CD4-positive, alpha-beta T cell treated with Interleukin-1 beta for 1 hour (primary cell): ENCODE measurements around the gene EXOC3L4.
"Not testable (repeated sequence)": the region's sequence is repeated elsewhere in the genome, so short reads cannot be mapped to it uniquely, and the experiment has no call there.

ENCODE experiments used
- DNase-seq, 2 donors: peaks; one replicate each; pipeline ENCODE4 v3.0.0-alpha.2; 2020 to 2022

EXOC3L4 gene

GRCh38 chr14:103107455-103107854 lies 12.9 kb downstream of the EXOC3L4 start:
- no peak for DNase-seq

DNA sequence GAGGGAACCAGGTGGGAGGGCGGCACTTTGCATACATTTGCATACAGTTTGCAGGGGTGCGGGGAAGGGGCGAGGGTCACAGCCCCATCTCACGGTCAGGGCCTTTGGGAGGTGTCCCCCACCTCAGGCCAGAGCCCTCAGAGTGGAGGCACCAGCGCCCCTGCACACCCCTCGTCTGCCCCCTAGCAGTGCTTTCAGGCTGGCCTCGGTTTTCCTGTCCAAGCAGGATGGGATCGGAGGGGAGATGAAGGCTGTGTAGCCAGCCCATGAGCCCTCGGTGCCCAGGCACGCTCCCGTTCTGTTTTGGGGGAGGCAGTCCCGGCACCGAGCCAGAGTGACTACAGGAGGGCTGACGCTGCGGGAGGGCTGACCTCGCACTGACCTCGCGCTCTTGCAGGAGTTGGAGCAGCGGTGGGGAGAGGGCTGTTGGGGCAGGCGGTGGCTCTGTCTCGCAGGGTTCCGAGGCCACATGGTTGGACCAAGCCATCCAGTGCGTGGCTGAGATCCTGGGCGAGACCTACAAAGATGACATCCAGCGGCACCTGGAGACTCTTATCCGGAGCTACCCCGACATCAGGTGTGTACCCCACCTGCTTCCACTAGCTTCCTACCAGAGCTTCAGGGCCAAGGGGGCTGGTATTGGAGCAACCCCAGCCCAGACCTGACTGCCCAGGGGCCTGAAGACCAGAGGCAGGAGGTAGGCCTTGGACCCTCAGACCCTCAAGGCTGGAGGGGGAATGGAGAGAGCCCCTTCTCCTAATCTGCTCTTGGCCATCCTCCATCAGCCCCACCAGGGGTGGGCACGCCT lies 13.6 kb downstream of the EXOC3L4 start:
- no peak for DNase-seq

GRCh38 chr14:103108749-103109207 lies 14.3 kb downstream of the EXOC3L4 start:
- peak in 1 of 2 donors; percentile 70 for DNase-seq

GRCh38 chr14:103109535-103110441 lies 15.3 kb downstream of the EXOC3L4 start:
- no peak for DNase-seq

GRCh38 chr14:103110681-103111231 lies 16.2 kb downstream of the EXOC3L4 start:
- DNase-seq = no peak

DNA sequence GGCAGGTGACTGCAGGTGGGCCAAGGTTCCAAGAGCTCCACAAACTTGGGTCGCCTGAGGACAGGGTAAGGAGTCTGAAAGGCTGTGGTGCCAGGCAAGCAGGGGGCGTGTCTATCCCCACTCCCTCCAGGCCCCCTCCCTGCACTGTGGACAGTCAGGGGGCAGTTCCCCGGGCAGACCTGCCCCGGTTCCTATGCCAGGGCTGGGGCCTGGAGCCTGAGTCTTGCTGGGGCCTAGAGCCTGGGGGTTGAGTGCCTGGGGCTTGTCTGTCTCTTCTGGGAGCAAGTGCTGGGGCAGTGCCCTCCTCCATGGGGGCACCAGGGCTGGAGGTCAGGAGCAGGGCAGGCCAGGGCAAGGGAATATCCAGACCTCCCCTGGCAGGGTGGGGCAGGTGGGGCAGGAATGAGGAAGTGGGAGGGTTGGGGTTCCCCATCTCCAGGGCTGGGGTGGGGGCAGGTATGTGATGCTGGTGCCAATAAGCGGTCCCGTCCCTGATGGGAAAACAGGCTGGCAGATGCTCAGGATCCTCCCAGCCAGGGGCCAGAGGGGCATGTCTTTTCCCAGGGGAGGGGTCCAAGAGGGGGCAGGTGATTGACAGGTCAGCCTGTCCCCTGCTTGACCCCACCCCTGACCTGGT lies 16.8 kb downstream of the EXOC3L4 start:
- DNase-seq = peak in 1 of 2 donors; percentile 41

DNA sequence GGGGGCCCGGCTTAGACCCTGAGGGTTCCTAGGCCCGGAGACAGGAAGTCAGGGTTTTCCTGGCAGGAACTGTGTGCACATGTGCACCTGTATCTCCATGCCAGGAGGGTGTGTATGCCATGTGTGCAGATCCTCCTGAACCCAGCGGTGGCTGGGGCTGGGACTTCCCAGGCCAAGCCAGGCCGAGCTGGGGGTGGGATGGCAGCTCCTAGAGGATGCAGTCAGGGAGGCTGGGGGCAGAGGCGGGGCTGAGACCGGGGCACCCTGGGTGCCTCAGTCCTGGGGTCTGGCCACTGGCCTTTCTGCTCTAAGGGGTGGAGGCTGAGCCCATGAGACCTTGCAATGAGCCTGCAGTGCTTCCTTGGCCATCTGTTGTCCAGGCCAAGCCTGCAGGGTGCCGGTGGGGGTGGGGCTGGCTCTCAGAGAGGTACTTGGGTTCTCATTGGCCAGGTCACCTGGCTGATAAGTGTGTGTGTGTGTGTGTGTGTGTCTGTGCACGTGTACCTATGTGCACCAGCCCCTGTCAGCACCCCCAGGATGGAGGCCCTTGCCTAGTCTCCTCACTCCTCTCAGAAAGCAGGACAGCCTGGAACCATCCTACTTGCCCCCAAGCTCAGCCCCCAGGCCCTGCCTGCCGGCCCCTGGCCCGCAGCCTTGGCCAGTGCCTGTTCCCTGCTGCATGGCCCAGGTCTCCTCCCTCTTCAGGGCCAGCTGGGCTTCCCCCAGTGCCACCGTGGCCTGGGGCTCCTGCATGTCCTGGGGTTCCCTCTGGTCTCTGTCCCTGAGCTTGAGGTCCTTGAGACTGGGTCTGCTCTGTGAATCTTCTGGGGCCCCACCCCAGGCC lies 18.1 kb downstream of the EXOC3L4 start:
- DNase-seq = no peak

- no peak for DNase-seq
Measured at GRCh38 chr14:103113303-103113702, 18.8 kb downstream of the EXOC3L4 start.

- DNase-seq = no peak
Measured at GRCh38 chr14:103113774-103114173, 19.2 kb downstream of the EXOC3L4 start.

- DNase-seq = peak in 1 of 2 donors; percentile 10
Measured at GRCh38 chr14:103115086-103115679, 20.7 kb downstream of the EXOC3L4 start.

DNA sequence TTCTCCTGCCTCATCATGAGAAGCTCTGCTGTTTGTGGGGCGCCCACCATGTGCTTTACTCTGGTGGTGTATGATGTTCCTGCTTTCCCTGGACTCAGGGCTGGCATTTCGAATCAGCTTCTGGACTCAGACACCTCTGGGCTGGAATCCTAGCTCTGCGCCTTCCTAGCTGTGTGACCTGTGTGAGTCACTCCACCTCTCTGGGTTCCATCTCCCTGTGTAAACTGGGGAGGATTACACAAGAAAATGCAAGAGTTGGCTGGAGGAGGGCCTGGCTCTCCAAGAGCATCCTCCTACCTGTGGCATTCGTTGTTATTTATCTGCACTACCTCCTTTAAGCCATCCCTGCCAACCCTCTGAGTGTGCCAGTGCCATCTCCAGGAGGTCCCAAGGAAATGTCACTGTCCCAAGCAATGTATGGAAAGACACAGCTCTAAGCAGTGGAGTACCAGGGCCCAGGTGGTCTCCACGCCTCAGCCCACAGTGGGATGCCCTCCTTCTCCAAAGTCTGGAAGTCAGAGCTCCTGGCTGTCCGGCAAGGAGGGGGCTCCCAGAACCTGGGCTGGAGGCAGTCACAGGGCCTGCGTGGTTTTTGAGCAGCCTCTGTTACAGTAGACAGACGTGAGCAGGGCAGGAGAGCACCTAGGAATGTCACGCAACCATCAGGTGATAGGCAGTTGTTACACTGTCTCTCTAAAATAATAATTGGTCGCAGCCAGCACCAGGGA lies 21.5 kb downstream of the EXOC3L4 start:
- DNase-seq = no peak

DNA sequence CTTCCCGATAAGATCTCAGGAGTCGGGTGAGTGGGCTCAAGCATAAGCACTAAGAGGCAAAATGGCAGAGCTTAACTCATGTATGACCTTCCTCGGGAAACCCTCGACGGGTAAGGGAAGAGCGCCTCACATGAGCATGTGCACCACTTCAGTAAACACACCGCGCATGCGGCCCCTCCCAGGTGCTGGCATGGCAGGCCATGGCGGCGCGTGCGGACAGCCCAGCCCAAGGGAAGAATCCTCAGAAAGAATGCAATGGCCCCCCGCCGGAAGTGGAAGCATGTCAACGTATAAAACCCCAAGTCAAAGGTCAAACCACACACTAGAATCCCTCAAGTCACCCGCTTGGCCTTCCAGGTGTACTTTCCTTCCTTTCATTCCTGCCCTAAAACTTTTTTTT lies 22.1 kb downstream of the EXOC3L4 start:
- no peak for DNase-seq

- not testable (repeated sequence) for DNase-seq
Measured at GRCh38 chr14:103117499-103117898, 23.0 kb downstream of the EXOC3L4 start.

- DNase-seq = peak in 1 of 2 donors; percentile 39
Measured at GRCh38 chr14:103118018-103118662, 23.6 kb downstream of the EXOC3L4 start.

DNA sequence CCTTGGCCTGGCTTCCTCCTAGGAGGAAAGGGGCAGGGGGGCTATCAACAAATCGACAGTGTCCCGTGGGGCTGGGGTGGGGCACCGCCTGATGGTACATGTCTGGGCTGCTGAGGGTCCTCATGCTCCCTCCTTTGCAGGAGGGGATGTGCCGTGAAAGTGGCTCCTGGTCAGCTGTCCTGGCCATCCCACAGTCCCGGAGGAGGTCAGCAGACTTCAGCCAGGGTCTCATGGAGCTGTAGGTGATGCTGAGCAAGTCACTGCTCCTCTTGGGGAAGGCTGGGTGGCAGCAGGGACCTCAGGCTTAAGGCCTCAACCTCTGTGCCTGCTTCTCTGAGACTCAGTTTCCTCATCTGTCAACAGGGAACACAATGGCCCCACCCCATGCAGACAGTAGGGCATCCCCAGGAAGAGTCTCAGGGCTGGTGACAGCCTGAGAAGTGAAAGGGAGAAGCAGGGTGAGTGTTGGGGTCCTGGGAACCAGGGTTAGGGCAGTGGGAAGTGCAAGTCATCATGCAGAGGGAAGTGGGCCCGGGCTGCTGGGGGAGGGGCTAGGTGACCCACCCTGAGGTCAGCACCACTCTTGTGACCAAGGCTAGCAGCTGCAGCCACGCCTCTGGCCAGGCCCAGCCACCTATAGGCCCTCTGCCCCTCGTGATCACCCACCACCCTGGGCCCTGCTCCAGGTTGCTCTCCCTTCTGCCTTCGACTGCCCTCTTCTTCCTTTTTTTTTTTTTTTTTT lies 24.3 kb downstream of the EXOC3L4 start:
- DNase-seq = peak; percentile 30 to 86

- not testable (repeated sequence) for DNase-seq
Measured at GRCh38 chr14:103119527-103119926, 25.0 kb downstream of the EXOC3L4 start.

GRCh38 chr14:103121121-103121845 lies 26.8 kb downstream of the EXOC3L4 start:
- peak in 1 of 2 donors; percentile 49 for DNase-seq

GRCh38 chr14:103121846-103122584 lies 27.5 kb downstream of the EXOC3L4 start:
- peak in 1 of 2 donors; percentile 60 for DNase-seq
